HG03354 (cell line): ENCODE measurements around the gene LRRC2.

ENCODE experiments used
- ATAC-seq: cut with Tn5 transposase; IDR thresholded peaks from one replicate; pipeline ENCODE4 v1.9.1; 2021; ENCODE audit warnings: mild to moderate bottlenecking; ENCODE audit not compliant: unreplicated experiment, poor library complexity, severe bottlenecking

Gene LRRC2

GRCh38 chr3:46485779-46486175 is 80.3 kb downstream of the LRRC2 start:
- ATAC-seq = no peak

GRCh38 chr3:46484911-46485778 is 81.0 kb downstream of the LRRC2 start:
- no peak for ATAC-seq

- ATAC-seq = no peak
Observed at GRCh38 chr3:46484388-46484787, 81.7 kb downstream of the LRRC2 start.

DNA sequence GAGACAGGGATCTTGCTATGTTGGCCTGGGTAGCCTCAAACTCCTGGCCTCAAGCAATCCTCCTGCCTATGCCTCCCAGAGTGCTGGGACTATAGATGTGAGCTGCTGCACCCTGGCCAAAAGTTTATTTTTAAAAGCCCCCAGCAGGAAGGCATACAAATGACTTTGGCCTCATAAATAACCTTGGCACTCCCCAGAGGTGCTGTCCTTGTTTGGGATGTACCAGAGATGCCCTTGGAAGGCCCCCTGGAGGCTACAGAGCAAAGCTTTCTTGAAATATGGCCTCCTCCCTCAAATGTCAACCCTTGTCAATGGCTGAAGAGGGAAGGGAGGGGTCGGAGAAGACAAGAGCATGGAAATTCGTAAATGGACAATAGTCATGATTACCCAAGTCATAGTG is 82.3 kb downstream of the LRRC2 start:
- ATAC-seq = no peak

DNA sequence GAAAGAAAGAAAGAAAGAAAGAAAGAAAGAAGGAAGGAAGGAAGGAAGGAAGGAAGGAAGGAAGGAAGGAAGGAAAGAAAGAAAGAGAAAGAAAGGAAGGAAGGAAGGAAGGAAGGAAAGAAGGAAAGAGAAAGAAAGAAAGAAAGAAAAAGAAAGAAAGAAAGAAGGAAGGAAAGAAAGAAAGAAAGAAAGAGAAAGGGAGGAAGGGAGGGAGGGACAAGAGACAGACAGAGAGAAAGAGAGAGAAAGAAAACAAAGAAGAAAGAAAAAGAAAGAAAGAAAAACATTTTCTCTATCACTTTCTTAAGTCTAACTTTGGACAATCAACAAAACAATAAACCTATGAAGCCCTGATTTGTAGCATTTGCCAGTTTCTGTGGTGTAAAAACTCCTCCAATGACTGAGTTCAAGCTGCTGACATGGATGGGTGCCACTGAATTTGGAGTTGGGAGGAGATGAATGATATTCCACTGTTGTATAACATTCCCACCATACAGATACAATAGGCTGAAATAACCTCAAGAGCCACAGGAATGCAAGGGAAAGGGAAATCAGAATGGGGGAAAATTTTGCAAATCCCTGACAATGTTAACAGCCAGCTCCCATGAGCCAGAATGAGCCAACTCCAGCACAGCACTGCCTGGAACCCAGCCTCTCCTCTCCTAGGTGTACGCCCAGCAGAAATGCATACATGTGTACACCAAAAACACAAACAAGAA is 83.3 kb downstream of the LRRC2 start:
- no peak for ATAC-seq

GRCh38 chr3:46481636-46482035 is 84.5 kb downstream of the LRRC2 start:
- ATAC-seq = no peak

GRCh38 chr3:46480491-46481195 is 85.5 kb downstream of the LRRC2 start:
- ATAC-seq = no peak

DNA sequence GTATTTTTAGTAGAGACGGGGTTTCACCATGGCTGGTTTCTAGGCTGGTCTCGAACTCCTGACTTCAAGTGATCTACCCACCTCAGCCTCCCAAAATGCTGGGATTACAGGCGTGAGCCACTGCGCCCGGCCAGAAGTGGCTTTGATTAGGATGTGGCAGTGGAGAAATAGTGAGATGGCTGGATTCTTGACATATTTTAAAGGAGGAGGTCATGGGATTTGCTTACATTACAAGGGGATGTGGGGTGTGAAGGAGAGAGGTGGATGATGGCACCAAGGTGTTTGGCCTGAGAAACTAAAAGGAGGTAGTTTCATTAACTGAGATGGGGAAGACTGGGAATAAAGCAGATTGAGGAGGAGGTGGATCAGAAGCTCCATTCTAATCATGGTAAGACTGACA is 86.4 kb downstream of the LRRC2 start:
- ATAC-seq = no peak

GRCh38 chr3:46479021-46479420 is 87.1 kb downstream of the LRRC2 start:
- no peak for ATAC-seq

DNA sequence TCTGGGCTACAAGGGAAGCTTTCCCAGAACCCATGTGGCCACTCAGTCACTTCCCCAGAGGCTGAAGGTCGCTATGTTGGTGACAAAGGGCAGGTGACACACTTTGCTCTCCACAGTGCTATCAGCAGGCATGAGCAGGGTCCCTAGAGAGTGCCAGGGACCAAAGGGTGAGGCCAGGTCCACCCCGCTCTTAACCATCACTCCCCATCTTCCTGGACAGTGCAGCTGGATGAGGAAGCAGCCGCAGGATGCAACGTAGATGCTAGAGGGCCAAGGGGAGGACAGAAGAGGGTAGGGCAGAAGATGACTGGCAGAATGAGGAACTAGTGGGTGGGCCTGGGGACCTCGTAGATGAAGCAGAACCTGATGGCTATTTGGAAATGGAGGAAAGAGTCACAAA is 87.8 kb downstream of the LRRC2 start:
- ATAC-seq = no peak

DNA sequence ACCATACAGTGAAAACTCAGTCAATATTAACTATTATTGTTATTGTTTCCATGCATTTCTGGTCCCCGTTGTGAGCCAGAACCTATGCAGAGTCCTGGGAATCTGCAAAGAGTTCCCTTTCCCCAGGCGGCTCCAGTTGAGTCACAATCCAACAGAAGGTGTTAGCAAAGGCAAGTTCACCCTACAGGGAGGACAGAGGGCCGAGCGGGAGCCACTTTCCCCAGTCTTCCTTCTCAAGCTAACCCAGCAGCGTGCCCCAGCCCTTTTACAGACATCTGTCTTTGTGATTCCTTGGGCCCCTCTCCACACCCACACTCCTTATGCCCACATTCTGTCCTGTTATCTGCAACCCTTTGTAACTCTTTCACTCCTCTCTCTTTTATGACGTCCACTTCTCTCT is 88.3 kb downstream of the LRRC2 start:
- no peak for ATAC-seq

GRCh38 chr3:46477145-46477544 is 89.0 kb downstream of the LRRC2 start:
- ATAC-seq = no peak

DNA sequence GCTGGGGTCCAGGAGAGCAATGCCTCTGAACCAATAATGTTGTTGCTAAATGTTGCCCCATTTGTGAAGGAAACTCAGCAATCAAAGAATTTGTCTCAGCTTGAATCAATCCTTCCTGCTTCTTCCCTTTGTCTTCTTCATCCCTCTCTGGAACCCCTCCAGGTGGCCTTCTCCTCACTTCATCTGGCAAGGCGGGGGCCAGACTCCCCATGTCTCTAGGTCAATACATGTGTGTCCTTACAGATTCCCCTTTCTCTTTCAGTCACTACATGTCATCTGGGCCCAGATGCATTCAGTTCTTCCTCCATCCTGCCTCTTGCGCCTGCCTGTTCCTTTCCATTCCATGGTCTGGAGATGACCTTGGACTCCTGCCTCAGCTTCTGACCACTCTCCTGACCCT is 93.4 kb downstream of the LRRC2 start:
- ATAC-seq = no peak

GRCh38 chr3:46471371-46471914 is 94.7 kb downstream of the LRRC2 start:
- no peak for ATAC-seq

DNA sequence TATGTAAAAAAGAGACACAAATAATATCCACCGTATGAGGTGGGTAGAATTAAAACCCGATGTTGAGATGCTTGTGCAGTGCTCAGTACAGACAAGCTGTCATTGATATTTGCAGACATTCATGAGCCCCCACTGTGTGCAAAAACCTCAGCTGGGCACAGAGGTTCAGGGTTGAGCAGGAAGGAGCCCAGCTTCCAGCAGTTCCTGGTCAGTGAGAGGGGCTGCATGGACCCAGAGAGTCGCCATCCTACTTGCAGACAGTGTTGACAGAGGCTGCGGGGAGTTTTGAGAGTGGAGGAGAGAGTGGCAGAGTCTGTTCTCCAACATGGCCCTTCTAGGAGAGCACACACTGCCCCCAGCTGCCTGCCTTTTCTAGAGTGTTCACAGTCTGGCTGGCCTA is 95.3 kb downstream of the LRRC2 start:
- ATAC-seq = no peak

DNA sequence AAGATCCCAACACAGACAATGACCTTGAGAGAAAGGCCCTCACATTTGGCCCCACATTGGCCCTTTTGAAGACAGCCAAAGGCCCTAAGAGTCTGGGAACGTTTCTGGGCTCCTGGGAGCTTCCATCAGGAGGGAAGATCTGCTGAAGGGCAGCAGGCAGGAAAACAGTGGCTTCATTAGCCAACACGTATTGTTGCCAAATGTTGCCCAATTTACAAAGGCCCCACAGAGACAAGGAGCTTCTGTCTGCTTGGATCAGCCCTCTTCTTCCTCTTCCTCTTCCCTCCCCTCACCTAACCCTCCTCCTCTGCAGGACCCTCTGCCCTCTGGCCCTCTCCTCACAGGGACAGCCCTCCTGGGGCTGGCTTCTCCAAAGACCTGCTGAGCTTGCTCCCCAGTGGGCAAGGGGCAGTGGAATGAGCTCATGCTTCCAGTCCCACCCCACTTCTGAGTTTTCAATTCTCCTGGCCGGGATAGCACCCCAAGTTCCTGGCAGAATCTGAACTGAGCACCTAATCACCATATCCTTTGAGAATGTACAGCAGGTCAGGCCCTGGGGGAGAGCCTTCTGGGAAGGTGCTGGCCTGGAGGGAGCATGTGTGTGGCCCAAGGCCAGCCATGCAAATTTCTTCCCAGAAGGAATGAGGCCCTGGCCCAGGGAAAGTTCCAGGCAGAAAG is 96.3 kb downstream of the LRRC2 start:
- ATAC-seq = no peak

GRCh38 chr3:46468753-46469600 is 97.1 kb downstream of the LRRC2 start:
- ATAC-seq = no peak

DNA sequence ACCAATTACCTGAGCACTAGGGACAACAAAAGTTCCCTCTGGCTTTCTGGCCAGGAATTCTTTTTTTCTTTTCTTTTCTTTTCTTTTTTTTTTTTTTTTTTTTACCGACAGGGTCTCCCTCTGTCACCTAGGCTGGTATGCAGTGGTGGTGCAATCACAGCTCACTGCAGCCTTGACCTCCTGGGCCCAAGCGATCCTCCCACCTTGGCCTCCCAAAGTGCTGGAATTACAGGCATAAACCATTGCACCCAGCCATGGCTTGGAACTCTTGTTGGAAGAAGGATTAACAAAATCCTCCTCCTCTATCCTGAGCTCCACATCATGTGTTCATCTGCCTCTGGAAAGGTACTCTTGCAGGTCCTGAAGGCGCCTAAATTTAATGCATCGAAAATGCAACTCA is 98.5 kb downstream of the LRRC2 start:
- no peak for ATAC-seq

- no peak for ATAC-seq
Observed at GRCh38 chr3:46466871-46467403, 99.2 kb downstream of the LRRC2 start.
